HepG2 (cell line): ENCODE data around the gene DRAM1. TPM values are rescaled to one million over a fixed set of nuclear protein-coding genes. Genes with fewer than 3 reads are reported as not detected.

Source experiments
- ATAC-seq: fragments of 200-7000 bp; cut with Tn5 transposase; 3 replicates; pipeline ENCODE4 v1.9.1; 2020; ENCODE audit warnings: mild to moderate bottlenecking, moderate library complexity
- BruUV-seq: library from RNA; stranded (reverse); fragments of 400-500 nt; replicated peaks from 2 replicates; lab custom pipeline; 2021; lab: Mats Ljungman, UMichigan
- CTCF ChIA-PET: fragments of 300-600 bp; formaldehyde crosslinking; extraction: SDS; loops from one replicate; lab custom pipeline; 2021; ENCODE audit warnings: low total read pairs, inconsistent platforms, low intra/inter-chr PET ratio; lab: Yijun Ruan, JAX
- POLR2A ChIA-PET: fragments of 350-600 bp; sonication (Branson Sonifier 250); formaldehyde crosslinking; loops from one replicate; lab custom pipeline; 2020; ENCODE audit warnings: antibody characterized with exemption, inconsistent platforms; lab: Yijun Ruan, JAX
- DNase-seq: peaks from one replicate; pipeline ENCODE4 v3.0.0-alpha.2; 2015; ENCODE audit warnings: low spot score
- FAIRE-seq: peaks from 3 replicates; lab custom pipeline; 2011; peaks lifted over from hg19 to GRCh38; lab: Jason Lieb, UNC
- H2AFZ ChIP-seq: one replicate; pipeline ENCODE4 v1.6.1; 2011; ENCODE audit warnings: low read length, inconsistent platforms
- H3K27ac ChIP-seq: fragments of 300-600 bp; 3 replicates; pipeline ENCODE4 v1.8.0; 2011; ENCODE audit warnings: mixed run types, mild to moderate bottlenecking, mixed read lengths, low read length, inconsistent platforms; ENCODE audit not compliant: insufficient read depth; ENCODE audit errors: extremely low read length
- H3K27me3 ChIP-seq, 2 experiments: fragments of 200-600 bp in 1 of 2; 2 replicates in 1 of 2; 3 replicates in 1 of 2; pipeline versions ENCODE4 v1.6.0 to v1.8.0; 2011; ENCODE audit warnings: low read length in 2 of 2, mild to moderate bottlenecking in 2 of 2, moderate library complexity in 2 of 2, inconsistent platforms in 1 of 2; ENCODE audit not compliant: insufficient read depth in 2 of 2, control insufficient read depth in 1 of 2
- H3K36me3 ChIP-seq, 2 experiments: fragments of 200-600 bp in 1 of 2; replicated peaks in 1 of 2; 2 replicates in 1 of 2; 3 replicates in 1 of 2; pipeline versions ENCODE4 v1.5.1 to v1.8.0; 2011; ENCODE audit warnings: low read length in 2 of 2, inconsistent platforms in 1 of 2; ENCODE audit not compliant: insufficient read depth in 2 of 2, control insufficient read depth in 1 of 2
- H3K4me1 ChIP-seq: 2 replicates; pipeline ENCODE4 v1.5.1; 2012; ENCODE audit warnings: low read length, inconsistent platforms; ENCODE audit not compliant: insufficient read depth
- H3K4me2 ChIP-seq: 2 replicates; pipeline ENCODE4 v1.6.0; 2011; ENCODE audit warnings: low read depth, low read length, inconsistent platforms
- H3K4me3 ChIP-seq, 3 experiments: fragments of 200-600 bp in 1 of 3; sonication (generic), shearing (Covaris generic) in 1 of 3; replicated peaks in 1 of 3; 2 replicates each; pipeline ENCODE4 v1.5.1; 2011 to 2016; ENCODE audit warnings: low read length in 3 of 3, inconsistent platforms in 2 of 3, low read depth in 2 of 3, mild to moderate bottlenecking in 2 of 3, control low read depth in 1 of 3, mixed read lengths in 1 of 3; ENCODE audit not compliant: insufficient read depth in 1 of 3
- H3K79me2 ChIP-seq: one replicate; pipeline ENCODE4 v1.6.1; 2011; ENCODE audit warnings: low read length, inconsistent platforms; ENCODE audit not compliant: insufficient read depth
- H3K9ac ChIP-seq: 2 replicates; pipeline ENCODE4 v1.6.0; 2011; ENCODE audit warnings: mild to moderate bottlenecking, low read depth, low read length, inconsistent platforms; ENCODE audit not compliant: insufficient read depth
- H3K9me3 ChIP-seq: 2 replicates; pipeline ENCODE4 v1.5.1; 2012; ENCODE audit warnings: mild to moderate bottlenecking, low read length
- H4K20me1 ChIP-seq: 2 replicates; pipeline ENCODE4 v1.6.0; 2011; ENCODE audit warnings: inconsistent platforms, mild to moderate bottlenecking, low read length, moderate library complexity; ENCODE audit not compliant: insufficient read depth
- BRCA1 ChIP-seq: sonication (generic); formaldehyde crosslinking; IDR thresholded peaks from 2 replicates; pipeline ENCODE4 v1.4.0; 2020; ENCODE audit warnings: missing genetic modification reagents
- DR1 ChIP-seq: sonication (generic); formaldehyde crosslinking; IDR thresholded peaks from 2 replicates; pipeline ENCODE4 v1.8.0; 2021; ENCODE audit warnings: mild to moderate bottlenecking, missing genetic modification reagents, inconsistent platforms
- ELK4 ChIP-seq: sonication (generic); formaldehyde crosslinking; IDR thresholded peaks from 2 replicates; pipeline ENCODE4 v1.9.0; 2021; ENCODE audit warnings: missing genetic modification reagents, borderline replicate concordance
- GLI4 ChIP-seq: sonication (generic); formaldehyde crosslinking; IDR thresholded peaks from 2 replicates; pipeline ENCODE4 v1.5.1; 2020; ENCODE audit warnings: missing genetic modification reagents, mild to moderate bottlenecking, moderate library complexity, borderline replicate concordance
- HNRNPUL1 ChIP-seq: fragments of 200-400 bp; formaldehyde crosslinking; IDR thresholded peaks from 2 replicates; pipeline ENCODE4 v1.6.1; 2017; ENCODE audit warnings: low read depth, mild to moderate bottlenecking, low read length, moderate library complexity
- MAFF ChIP-seq: IDR thresholded peaks from 2 replicates; pipeline ENCODE4 v1.6.1; 2011; ENCODE audit warnings: low read depth, low read length, improper control_type of control experiment
- SMAD9 ChIP-seq: sonication (generic); formaldehyde crosslinking; IDR thresholded peaks from 2 replicates; pipeline ENCODE4 v1.5.1; 2020; ENCODE audit warnings: mild to moderate bottlenecking, missing genetic modification reagents
- SP4 ChIP-seq: sonication (generic); formaldehyde crosslinking; IDR thresholded peaks from 2 replicates; pipeline ENCODE4 v1.8.1; 2023; ENCODE audit warnings: mild to moderate bottlenecking, missing genetic modification reagents
- ZBTB25 ChIP-seq: IDR thresholded peaks from 2 replicates; pipeline ENCODE4 v1.6.1; 2018; ENCODE audit warnings: missing genetic modification reagents
- ZNF343 ChIP-seq: sonication (generic); formaldehyde crosslinking; IDR thresholded peaks from 2 replicates; pipeline ENCODE4 v1.4.0; 2020; ENCODE audit warnings: mild to moderate bottlenecking, missing genetic modification reagents
- ZNF550 ChIP-seq: sonication (generic); formaldehyde crosslinking; IDR thresholded peaks from 2 replicates; pipeline ENCODE4 v1.4.0; 2020; ENCODE audit warnings: mild to moderate bottlenecking, missing genetic modification reagents, borderline replicate concordance
- ZNF747 ChIP-seq: sonication (generic); formaldehyde crosslinking; IDR thresholded peaks from 2 replicates; pipeline ENCODE4 v1.8.1; 2023; ENCODE audit warnings: missing genetic modification reagents, mild to moderate bottlenecking, borderline replicate concordance
- ZSCAN30 ChIP-seq: sonication (generic); formaldehyde crosslinking; IDR thresholded peaks from 2 replicates; pipeline ENCODE4 v1.5.0; 2020; ENCODE audit warnings: mild to moderate bottlenecking, missing genetic modification reagents
- ZSCAN9 ChIP-seq: IDR thresholded peaks from 2 replicates; pipeline ENCODE4 v1.6.1; 2016; ENCODE audit warnings: borderline replicate concordance
- WGBS: methylation state at CpG from one replicate; pipeline ENCODE4 v1.1.6; 2017; ENCODE audit warnings: low lambda C conversion rate; 5-methylcytosine and 5-hydroxymethylcytosine counted together
- in situ Hi-C: cut with HindIII; loops from 2 replicates; pipeline ENCODE4 v1.10.0; 2017; ENCODE audit warnings: low pct_unique_long_range_greater_than_20kb; ENCODE audit not compliant: extremely low pct_ligation_motif_present
- intact Hi-C: fragments of 100-400 bp; cut with micrococcal nuclease; formaldehyde crosslinking; loops from one replicate; pipeline ENCODE4 v1.10.0; 2022; ENCODE audit not compliant: unreplicated experiment
- polyA plus RNA-seq, 8 experiments: library from polyadenylated mRNA; depleted of rRNA in 3 of 8; stranded (reverse) in 7 of 8; unstranded in 1 of 8; fragments of >200 nt; fragmentation: Illumina TruSeq in 4 of 8; extraction: Trizol in 4 of 8; gene quantifications; 2 replicates each; pipeline versions ENCODE4 v1.2.1 to v1.2.3, GENCODE V29; 2011 to 2016; ENCODE audit warnings: low read depth in 4 of 8, missing spikeins in 1 of 8, mixed read lengths in 1 of 8; ENCODE audit not compliant: insufficient read depth in 1 of 8
- total RNA-seq, 5 experiments: library from RNA; depleted of rRNA; stranded (reverse); fragments of >200 nt; fragmentation: Illumina TruSeq; extraction: Trizol; gene quantifications; 2 replicates each; pipeline ENCODE4 v1.2.3, GENCODE V29; 2016; ENCODE audit warnings: low read depth in 1 of 5
- TF ChIP-seq, protein P1 (sequence below): sonication (generic); formaldehyde crosslinking; IDR thresholded peaks from 2 replicates; pipeline ENCODE4 v1.9.0; 2021; ENCODE audit warnings: missing genetic modification reagents, mild to moderate bottlenecking, borderline replicate concordance

The DRAM1 gene
- total and polyA plus RNA-seq, 2 of the 13 experiments (the other 11 are each of a cell fraction or from before 2014, with no cell fraction given) = 20.9 to 32.6 TPM

DNA sequence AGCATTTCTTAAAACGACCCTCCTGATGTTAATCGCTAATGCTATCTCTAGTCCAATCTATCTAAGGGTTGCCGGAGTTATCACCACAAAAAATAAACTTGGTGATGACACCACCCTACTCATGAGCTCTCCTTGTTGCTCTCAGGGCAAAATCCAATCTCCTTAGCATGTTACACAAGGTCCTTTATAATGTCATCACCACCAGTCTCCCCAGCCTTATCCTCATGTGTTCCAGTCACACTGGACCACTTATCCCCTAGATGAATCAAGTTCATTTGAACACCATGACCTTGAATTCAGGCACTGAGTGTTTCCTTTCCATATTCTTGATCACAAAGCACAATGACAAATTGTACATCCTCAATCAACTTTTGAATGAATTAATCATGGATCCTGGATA lies 19.0 kb upstream of the DRAM1 start:
- no peaks in the 10 kb centered on the region for H3K36me3 ChIP-seq
- FAIRE-seq (no peak), ATAC-seq (no peak), DNase-seq (no peak)
- no peak overlapping the region for H3K27ac ChIP-seq
- H3K4me2 ChIP-seq = no peak overlapping the region
- no peak for TF ChIP-seq ZSCAN30 (CRISPR knock-in tag)
- TF ChIP-seq SMAD9 (CRISPR knock-in tag) = no peak
- TF ChIP-seq ZNF747 = no peak
- no peak for TF ChIP-seq MAFF
- no peak for TF ChIP-seq GLI4 (CRISPR knock-in tag)
- TF ChIP-seq SP4 (CRISPR knock-in tag) = no peak
- TF ChIP-seq ZNF550 (CRISPR knock-in tag) = no peak
- no peak for TF ChIP-seq BRCA1
- TF ChIP-seq ZSCAN9 (CRISPR knock-in tag) = no peak
- no peak for TF ChIP-seq ZNF343 (CRISPR knock-in tag)
- no peak for TF ChIP-seq ZBTB25 (CRISPR knock-in tag)
- no peak for TF ChIP-seq DR1 (CRISPR knock-in tag)
- TF ChIP-seq ELK4 (CRISPR knock-in tag) = no peak
- TF ChIP-seq HNRNPUL1 = no peak
- TF ChIP-seq, protein P1, sequence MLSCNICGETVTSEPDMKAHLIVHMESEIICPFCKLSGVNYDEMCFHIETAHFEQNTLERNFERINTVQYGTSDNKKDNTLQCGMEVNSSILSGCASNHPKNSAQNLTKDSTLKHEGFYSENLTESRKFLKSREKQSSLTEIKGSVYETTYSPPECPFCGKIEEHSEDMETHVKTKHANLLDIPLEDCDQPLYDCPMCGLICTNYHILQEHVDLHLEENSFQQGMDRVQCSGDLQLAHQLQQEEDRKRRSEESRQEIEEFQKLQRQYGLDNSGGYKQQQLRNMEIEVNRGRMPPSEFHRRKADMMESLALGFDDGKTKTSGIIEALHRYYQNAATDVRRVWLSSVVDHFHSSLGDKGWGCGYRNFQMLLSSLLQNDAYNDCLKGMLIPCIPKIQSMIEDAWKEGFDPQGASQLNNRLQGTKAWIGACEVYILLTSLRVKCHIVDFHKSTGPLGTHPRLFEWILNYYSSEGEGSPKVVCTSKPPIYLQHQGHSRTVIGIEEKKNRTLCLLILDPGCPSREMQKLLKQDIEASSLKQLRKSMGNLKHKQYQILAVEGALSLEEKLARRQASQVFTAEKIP = no peak
- H4K20me1 ChIP-seq = no peaks in the 10 kb centered on the region
- peaks cover 20% of the 10 kb centered on the region for H3K4me1 ChIP-seq
- intact Hi-C loops = no loop called here
- no peak overlapping the region for H3K9ac ChIP-seq
- in situ Hi-C loops = no loop called here
- H3K27me3 ChIP-seq = no peaks in the 10 kb centered on the region; a peak in 1 of 5 replicates
- no TSS peak for BruUV-seq
- ChIA-PET POLR2A (no interaction called here), CTCF (no interaction called here)
- H3K9me3 ChIP-seq = no peaks in the 10 kb centered on the region
- H2AFZ ChIP-seq = no peak overlapping the region
- whole genome bisulfite sequencing = 38% methylated on average over 3 of the region's 3 CpGs
- no peak overlapping the region for H3K4me3 ChIP-seq
- no peaks in the 10 kb centered on the region for H3K79me2 ChIP-seq
